GM19025 (cell line): ENCODE measurements around the gene AKT1.
"Not testable (repeated sequence)": the region's sequence is repeated elsewhere in the genome, so short reads cannot be mapped to it uniquely, and the experiment has no call there.

Source experiments
- ATAC-seq: cut with Tn5 transposase; IDR thresholded peaks from one replicate; pipeline ENCODE4 v1.9.1; 2021; ENCODE audit warnings: mild to moderate bottlenecking, low read depth, moderate library complexity; ENCODE audit not compliant: unreplicated experiment

The AKT1 gene

GRCh38 chr14:104794993-104795780 is at the start of gene AKT1:
AKT1 (minus strand) TSS chr14:104795748; CDS start chr14:104792643, 3,105 bp downstream.
- ATAC-seq, result peak; percentile 40

- no peak for ATAC-seq
These were observed 49.6 kb upstream of the AKT1 start for GRCh38 chr14:104845033-104845666.

GRCh38 chr14:104844306-104845032 is 48.9 kb upstream of the AKT1 start:
- no peak for ATAC-seq

- no peak for ATAC-seq
These were observed 48.1 kb upstream of the AKT1 start for GRCh38 chr14:104843442-104844305.

GRCh38 chr14:104843006-104843405 is 47.5 kb upstream of the AKT1 start:
- no peak for ATAC-seq

- ATAC-seq, result no peak
These were observed 46.2 kb upstream of the AKT1 start for GRCh38 chr14:104841730-104842129.

GRCh38 chr14:104836171-104836935 is 40.8 kb upstream of the AKT1 start:
- ATAC-seq, result not testable (repeated sequence)

GRCh38 chr14:104830781-104831180 is 35.2 kb upstream of the AKT1 start:
- ATAC-seq, result no peak

GRCh38 chr14:104827177-104828055 is 31.9 kb upstream of the AKT1 start:
- no peak for ATAC-seq

GRCh38 chr14:104826861-104827176 is 31.3 kb upstream of the AKT1 start:
- ATAC-seq, result no peak

GRCh38 chr14:104826189-104826860 is 30.8 kb upstream of the AKT1 start:
- ATAC-seq, result peak; percentile 78

- ATAC-seq, result no peak
These were observed 28.9 kb upstream of the AKT1 start for GRCh38 chr14:104824353-104824997.

- no peak for ATAC-seq
These were observed 27.5 kb upstream of the AKT1 start for GRCh38 chr14:104822821-104823615.

- ATAC-seq, result no peak
These were observed 26.5 kb upstream of the AKT1 start for GRCh38 chr14:104821971-104822608.

GRCh38 chr14:104821229-104821945 is 25.8 kb upstream of the AKT1 start:
- ATAC-seq, result no peak

GRCh38 chr14:104820669-104821228 is 25.2 kb upstream of the AKT1 start:
- no peak for ATAC-seq
